Measurements from ENCODE around the gene SELPLG.
"Not testable (repeated sequence)": the region's sequence is repeated elsewhere in the genome, so short reads cannot be mapped to it uniquely, and the experiment has no call there.

SELPLG gene

DNA sequence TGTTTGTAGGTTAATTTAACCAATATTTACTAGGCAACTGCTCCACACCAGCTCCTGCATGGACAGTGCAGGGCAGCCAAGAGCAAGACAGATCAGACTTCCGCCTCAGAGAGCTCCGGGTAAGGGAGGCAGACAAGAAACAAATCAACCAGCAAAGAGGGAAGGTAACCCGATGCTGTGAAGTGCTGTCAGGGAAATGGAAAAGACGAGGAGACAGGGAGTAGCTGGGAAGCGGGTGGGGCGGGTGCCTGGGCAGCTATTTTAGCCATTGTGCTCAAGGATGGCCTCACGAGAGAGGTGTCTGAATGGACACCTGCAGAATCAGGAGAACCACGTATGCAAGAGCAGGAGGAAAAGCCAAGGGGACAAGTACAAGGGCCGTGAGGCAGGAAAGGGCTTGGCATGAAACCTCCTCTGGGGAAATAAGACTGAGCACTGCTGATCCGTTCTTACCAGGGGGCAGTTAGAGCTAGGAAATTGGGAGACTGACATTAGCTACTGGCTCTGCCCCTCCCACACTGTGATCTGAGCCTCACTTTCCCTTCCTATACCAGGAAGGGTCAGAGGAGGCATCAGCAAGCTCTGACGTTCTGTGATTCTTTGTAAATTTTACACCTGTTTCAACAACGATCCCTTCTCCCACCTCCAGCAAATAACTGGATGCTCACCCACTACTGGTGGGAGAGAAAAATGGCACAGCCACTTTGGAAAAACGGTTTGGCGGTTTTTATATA, 29.3 kb downstream of the SELPLG start:
- no peak for DNase-seq (ENCODE audit: low read depth)

GRCh38 chr12:108603743-108604142, 30.0 kb downstream of the SELPLG start:
- no peak for DNase-seq (ENCODE audit: low read depth)

DNA sequence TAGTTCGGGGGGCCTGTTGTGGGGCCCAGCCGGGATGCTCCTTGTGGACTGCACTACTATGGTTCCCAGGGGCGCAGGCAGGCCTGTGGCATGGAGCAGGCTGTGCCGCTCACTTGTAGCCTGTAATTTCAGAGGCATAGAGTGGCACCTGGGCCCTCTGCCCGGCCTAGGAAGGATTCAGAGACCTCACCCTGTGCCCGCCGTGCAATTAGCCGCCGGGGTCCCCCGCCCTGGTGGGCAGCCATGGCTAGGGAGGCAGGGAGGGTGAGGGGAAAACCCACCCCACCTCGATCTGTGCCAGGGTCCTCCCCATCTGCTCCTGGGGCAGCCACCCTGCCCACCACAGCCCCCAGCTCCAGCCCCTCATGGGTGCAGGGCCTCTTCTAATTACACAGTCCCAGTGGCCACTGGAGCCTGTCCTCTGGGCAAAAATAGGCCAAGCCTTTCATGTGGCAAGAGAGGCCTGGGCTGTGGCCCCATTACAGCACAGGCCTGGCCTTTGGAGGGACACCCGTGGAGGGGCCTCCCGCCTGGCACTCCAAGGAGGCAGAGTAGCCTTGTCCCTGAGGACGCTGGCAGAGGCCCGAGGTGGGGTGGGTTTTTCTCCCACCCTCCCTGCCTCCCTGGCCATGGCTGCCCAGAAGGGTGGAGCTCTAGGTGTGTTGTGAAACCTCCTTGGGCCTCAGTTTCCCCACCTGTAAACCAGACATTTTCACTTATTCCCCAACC, 30.6 kb downstream of the SELPLG start:
- no peak for DNase-seq (ENCODE audit: low read depth)

DNA sequence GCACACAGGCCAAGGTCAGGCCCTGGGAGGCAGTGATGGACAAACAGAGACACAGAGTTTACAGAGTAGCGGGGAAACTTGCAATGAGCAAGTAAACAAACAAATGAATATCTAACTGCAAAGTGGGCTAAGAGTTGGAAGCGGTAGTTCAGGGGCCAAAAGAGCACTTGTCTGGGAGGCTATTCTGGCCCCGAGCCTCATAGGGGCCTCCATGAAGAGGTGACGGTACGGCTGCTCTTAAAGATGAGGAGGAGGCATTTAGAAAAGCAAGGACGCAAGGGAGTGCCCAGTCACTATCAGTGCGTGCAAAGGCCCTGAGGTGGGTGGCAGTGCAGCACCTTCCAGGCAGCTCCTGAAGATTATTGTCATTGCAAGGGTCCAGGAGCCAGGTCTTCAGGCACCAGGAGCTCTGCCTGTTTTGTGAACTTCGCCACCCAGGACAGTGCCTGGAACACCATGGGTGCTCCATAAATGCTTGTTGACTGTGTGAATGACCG, 31.4 kb downstream of the SELPLG start:
- DNase-seq (ENCODE audit: low read depth), result no peak

GRCh38 chr12:108600702-108601007, 33.0 kb downstream of the SELPLG start:
- no peak for DNase-seq (ENCODE audit: low read depth)

DNA sequence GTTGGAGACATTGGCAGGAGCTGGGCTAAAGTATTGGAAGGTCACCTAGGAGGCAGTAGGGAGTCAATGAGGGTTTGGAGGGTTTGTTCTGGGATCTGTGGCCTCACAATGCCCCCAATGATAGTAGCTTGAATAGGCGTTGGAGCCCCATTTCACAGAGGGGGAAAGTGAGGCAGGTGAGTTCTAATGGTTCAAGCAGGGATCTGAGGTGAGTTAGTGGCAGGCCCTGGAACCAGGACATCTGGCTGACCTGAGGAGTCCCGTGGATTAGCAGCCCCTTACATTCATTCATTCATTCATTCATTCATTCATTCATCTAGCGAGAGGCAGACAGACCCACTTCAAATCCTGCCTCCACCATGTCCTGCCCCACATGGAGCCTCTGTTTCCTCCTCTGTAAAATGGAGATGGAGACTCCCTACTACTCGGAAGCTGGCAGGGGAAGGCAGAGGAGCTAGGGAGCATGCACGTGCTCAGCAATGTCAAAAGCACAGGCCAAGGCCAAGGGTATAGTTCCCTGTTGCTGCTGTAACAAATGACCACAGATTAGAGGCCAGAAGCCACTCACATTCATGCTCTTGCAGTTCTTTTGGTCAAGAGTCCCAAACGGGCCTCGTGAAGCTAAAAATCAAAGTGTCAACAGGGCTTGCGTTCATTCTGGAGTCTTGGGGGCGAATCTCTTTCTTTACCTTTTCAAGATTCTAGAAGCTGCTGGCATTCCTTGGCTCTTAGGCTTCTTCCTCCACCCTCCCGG, 33.6 kb downstream of the SELPLG start:
- no peak for DNase-seq (ENCODE audit: low read depth)

DNA sequence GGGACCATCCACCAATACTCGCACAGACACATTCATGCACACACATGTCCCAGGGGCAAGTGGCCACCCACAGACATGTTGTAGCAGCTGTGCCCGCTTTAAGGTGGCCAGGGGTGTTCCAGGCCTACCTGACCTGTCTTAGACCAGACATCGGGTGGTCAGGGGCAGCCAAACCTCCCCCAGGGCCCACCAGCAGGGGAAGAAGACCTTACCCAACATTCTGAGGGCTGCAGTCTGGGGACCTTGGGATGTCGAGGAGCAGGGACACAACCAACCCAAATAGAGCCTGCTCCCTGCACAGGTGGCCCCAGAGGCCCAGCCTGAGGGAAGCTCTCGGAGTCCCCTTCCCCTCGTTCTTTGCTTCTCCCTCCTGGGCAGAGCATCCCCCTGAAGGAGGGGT, 34.2 kb downstream of the SELPLG start:
- DNase-seq (ENCODE audit: low read depth), result no peak

GRCh38 chr12:108598553-108599250, 35.0 kb downstream of the SELPLG start:
- no peak for DNase-seq (ENCODE audit: low read depth)

- no peak for DNase-seq (ENCODE audit: low read depth)
Observed at GRCh38 chr12:108597559-108598471, 35.9 kb downstream of the SELPLG start, which contains the start of gene TMEM119. Gene TMEM119, minus strand, starts transcription at chr12:108598084. Its CDS starts 5,701 bp downstream, at chr12:108592383.

DNA sequence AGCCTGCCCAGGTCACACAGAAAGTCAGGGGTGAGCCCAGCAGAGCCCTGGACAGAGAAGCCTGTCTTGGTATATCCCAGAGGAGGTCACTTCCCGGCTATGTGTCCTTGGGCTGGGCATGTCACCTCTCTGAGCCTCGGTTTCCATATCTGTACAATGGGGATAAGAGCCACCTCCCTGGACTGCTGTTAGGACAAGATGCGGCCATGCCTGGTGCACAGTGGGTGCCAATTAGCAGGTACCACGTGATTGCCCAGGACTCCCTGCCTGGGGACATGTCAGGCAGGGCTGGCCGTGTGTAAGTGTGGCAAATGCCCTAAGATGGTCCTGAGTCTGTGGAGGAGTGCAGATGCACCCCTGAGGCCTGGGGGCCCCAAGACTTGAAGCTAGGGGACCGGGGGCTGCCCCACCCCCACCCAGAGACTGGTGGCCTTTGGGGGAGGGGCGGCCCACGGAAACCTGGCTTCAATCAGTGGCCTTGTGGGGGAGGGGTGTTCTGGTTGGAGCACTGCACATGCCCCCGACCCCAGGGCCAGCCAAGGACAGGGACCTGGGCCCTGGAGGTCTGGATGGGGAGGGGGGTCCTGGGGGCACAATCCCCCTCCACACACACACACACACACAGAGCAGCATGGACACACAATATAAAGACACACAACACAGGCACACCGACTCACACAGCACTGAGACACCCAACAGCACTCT, 36.7 kb downstream of the SELPLG start:
- no peak for DNase-seq (ENCODE audit: low read depth)

GRCh38 chr12:108595711-108596647, 37.7 kb downstream of the SELPLG start:
- no peak for DNase-seq (ENCODE audit: low read depth)

GRCh38 chr12:108594960-108595710, 38.6 kb downstream of the SELPLG start:
- no peak for DNase-seq (ENCODE audit: low read depth)

DNA sequence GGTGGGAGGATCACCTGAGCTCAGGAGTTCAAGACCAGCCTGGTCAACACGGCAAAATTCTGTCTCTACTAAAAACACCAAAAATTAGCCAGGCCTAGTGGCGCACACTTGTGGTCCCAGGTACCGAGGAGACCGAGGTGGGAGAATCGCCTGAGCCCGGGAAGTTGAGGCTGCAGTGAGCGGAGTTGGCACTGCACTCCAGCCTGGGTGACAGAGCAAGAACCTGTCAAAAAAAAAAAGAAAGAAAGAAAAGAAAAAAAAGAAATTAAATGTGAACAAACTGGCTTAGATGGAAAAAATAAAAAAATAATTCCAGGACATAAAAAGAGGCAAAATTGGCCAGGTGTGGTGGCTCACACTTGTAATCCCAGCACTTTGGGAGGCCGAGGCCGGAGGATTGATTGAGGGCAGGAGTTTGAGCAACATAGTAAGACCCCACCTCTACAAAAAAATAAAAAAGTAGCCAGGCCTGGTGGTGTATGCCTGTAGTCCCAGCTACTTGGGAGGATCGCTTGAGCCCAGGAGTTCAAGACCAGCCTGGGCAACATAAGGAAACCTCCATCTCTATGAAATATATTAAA, 39.3 kb downstream of the SELPLG start:
- DNase-seq (ENCODE audit: low read depth), result no peak

GRCh38 chr12:108592033-108592909, 41.4 kb downstream of the SELPLG start:
- DNase-seq (ENCODE audit: low read depth), result no peak

GRCh38 chr12:108591267-108591980, 42.3 kb downstream of the SELPLG start:
- DNase-seq (ENCODE audit: low read depth), result no peak

GRCh38 chr12:108590463-108590862, 43.2 kb downstream of the SELPLG start:
- not testable (repeated sequence) for DNase-seq (ENCODE audit: low read depth)
